Breast epithelium (tissue), 4 donors: ENCODE measurements around the gene RNF130. TPM values are rescaled to one million over a fixed set of nuclear protein-coding genes. Genes with fewer than 3 reads are reported as not detected.

Source experiments
- DNase-seq, 2 donors: peaks; one replicate each; pipeline ENCODE4 v3.0.0-alpha.2; 2019; ENCODE audit warnings: low spot score in 2 of 2
- H3K27ac ChIP-seq, 2 donors: fragments of 200-600 bp; sonication (generic) in 1 of 2; one replicate each; pipeline ENCODE4 v1.5.1; 2016 to 2019; ENCODE audit warnings: mild to moderate bottlenecking in 1 of 2
- H3K27me3 ChIP-seq, 2 donors: fragments of 200-600 bp; sonication (generic) in 1 of 2; one replicate each; pipeline versions ENCODE4 v1.5.1 to v1.6.0; 2017 to 2019; ENCODE audit warnings: control low read depth in 1 of 2, mild to moderate bottlenecking in 1 of 2
- H3K36me3 ChIP-seq: fragments of 200-600 bp; one replicate; pipeline ENCODE4 v1.5.1; 2019
- H3K4me1 ChIP-seq, 2 donors: fragments of 200-600 bp; sonication (generic); one replicate each; pipeline ENCODE4 v1.5.1; 2016 to 2019; ENCODE audit warnings: control low read depth in 1 of 2
- H3K4me3 ChIP-seq, 3 donors: fragments of 200-600 bp; sonication (generic); 1 replicate in 2 of 3; 2 replicates in 1 of 3; pipeline ENCODE4 v1.5.1; 2016 to 2019; ENCODE audit warnings: mild to moderate bottlenecking in 3 of 3, moderate library complexity in 2 of 3
- H3K9me3 ChIP-seq, 2 donors: fragments of 200-600 bp; sonication (generic) in 1 of 2; one replicate each; pipeline ENCODE4 v1.5.1; 2016 to 2019; ENCODE audit warnings: control low read depth in 1 of 2
- POLR2A ChIP-seq: fragments of 450-650 bp; IDR thresholded peaks from one replicate; pipeline ENCODE4 v1.6.1; 2016; ENCODE audit warnings: antibody characterized with exemption, mild to moderate bottlenecking, moderate library complexity
- POLR2AphosphoS5 ChIP-seq, 3 donors: sonication (generic); formaldehyde crosslinking; IDR thresholded peaks; one replicate each; pipeline ENCODE4 v1.6.1; 2017; ENCODE audit warnings: antibody characterized with exemption in 3 of 3
- intact Hi-C: fragments of 100-400 bp; cut with DNase I; formaldehyde crosslinking; loops from one replicate; pipeline ENCODE4 v1.15.1; 2023; ENCODE audit warnings: low total_unique reads
- total RNA-seq, 3 donors: library from RNA; depleted of rRNA; stranded (reverse); fragments of >200 nt; gene quantifications; one replicate each; pipeline ENCODE4 v1.1.0, GENCODE V29; 2016
- TF ChIP-seq, protein P1 (sequence below), 3 donors: fragments of 450-650 bp; IDR thresholded peaks; one replicate each; pipeline ENCODE4 v1.5.1; 2016 to 2017; ENCODE audit warnings: antibody characterized with exemption in 3 of 3, mild to moderate bottlenecking in 3 of 3, moderate library complexity in 3 of 3

Gene RNF130
- total RNA-seq, 3 donors from 2014 or later: 114 to 267 (median 143) TPM

DNA sequence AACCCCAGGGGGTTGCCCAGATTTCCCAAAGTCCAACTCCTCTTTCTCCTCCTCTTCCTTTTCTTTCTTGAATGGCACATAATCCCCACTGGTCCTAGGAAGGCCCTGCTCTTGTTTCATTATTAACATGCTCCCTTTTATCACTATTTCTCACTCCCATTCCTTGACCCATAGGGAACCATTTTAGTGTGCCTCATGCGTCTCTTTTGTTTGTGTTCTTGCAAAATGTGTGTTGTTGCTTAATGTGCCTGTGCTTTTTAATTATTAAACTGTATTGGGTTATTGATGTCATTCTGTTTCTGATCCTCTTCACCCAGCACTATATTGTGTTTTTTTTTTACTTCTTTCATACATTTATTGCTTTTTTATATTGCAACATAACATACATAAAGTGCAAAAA, 4.1 kb upstream of the RNF130 start:
- H3K36me3 ChIP-seq: no peaks in the 10 kb centered on the region
- no peaks in the 10 kb centered on the region for H3K9me3 ChIP-seq
- intact Hi-C loops: no loop called here
- no peak overlapping the region for H3K4me3 ChIP-seq
- TF ChIP-seq, protein P1, sequence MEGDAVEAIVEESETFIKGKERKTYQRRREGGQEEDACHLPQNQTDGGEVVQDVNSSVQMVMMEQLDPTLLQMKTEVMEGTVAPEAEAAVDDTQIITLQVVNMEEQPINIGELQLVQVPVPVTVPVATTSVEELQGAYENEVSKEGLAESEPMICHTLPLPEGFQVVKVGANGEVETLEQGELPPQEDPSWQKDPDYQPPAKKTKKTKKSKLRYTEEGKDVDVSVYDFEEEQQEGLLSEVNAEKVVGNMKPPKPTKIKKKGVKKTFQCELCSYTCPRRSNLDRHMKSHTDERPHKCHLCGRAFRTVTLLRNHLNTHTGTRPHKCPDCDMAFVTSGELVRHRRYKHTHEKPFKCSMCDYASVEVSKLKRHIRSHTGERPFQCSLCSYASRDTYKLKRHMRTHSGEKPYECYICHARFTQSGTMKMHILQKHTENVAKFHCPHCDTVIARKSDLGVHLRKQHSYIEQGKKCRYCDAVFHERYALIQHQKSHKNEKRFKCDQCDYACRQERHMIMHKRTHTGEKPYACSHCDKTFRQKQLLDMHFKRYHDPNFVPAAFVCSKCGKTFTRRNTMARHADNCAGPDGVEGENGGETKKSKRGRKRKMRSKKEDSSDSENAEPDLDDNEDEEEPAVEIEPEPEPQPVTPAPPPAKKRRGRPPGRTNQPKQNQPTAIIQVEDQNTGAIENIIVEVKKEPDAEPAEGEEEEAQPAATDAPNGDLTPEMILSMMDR (IDR thresholded peaks at IDR 0.05): no peak
- TF ChIP-seq POLR2AphosphoS5 (IDR thresholded peaks at IDR 0.05): no peak
- no peak for TF ChIP-seq POLR2A
- H3K27ac ChIP-seq: no peak overlapping the region
- H3K27me3 ChIP-seq: no peaks in the 10 kb centered on the region
- DNase-seq: no peak
- no peaks in the 10 kb centered on the region for H3K4me1 ChIP-seq

- Histone ChIP-seq H3K9me3 (no peaks in the 10 kb centered on the region), H3K27ac (no peak overlapping the region), H3K36me3 (no peaks in the 10 kb centered on the region), H3K4me3 (no peak overlapping the region), H3K4me1 (no peaks in the 10 kb centered on the region), H3K27me3 (no peaks in the 10 kb centered on the region)
- no peak for DNase-seq
- TF ChIP-seq POLR2AphosphoS5 (IDR thresholded peaks at IDR 0.05): no peak
- TF ChIP-seq, protein P1 (IDR thresholded peaks at IDR 0.05): no peak
- TF ChIP-seq POLR2A: no peak
- intact Hi-C loops: no loop called here
Observed at GRCh38 chr5:180074462-180074861, 2.9 kb upstream of the RNF130 start.

GRCh38 chr5:180072556-180072955, 997 bp upstream of the RNF130 start:
- Histone ChIP-seq H3K27me3 (no peaks in the 10 kb centered on the region), H3K9me3 (no peaks in the 10 kb centered on the region)
- no peak for DNase-seq

GRCh38 chr5:180072256-180072548, 643 bp upstream of the RNF130 start:
- peak in 1 of 3 donors; percentile 50 for TF ChIP-seq POLR2AphosphoS5 (IDR thresholded peaks at IDR 0.05)
- TF ChIP-seq, protein P1 (IDR thresholded peaks at IDR 0.05): no peak
- H3K27me3 ChIP-seq: no peaks in the 10 kb centered on the region
- peak overlapping the region; percentile 88 to 99 (median 91) for H3K4me3 ChIP-seq
- intact Hi-C loops: no loop called here
- H3K36me3 ChIP-seq: no peaks in the 10 kb centered on the region
- DNase-seq: no peak
- H3K4me1 ChIP-seq: no peaks in the 10 kb centered on the region
- no peaks in the 10 kb centered on the region for H3K9me3 ChIP-seq
- H3K27ac ChIP-seq: peak overlapping the region; percentile 91 to 97

More at GRCh38 chr5:180072556-180072955, 997 bp upstream of the RNF130 start:
- Histone ChIP-seq H3K27ac (peak overlapping the region; percentile 91 to 97), H3K4me1 (no peaks in the 10 kb centered on the region), H3K36me3 (no peaks in the 10 kb centered on the region), H3K4me3 (peak overlapping the region in 1 of 3 donors; percentile 99)
- intact Hi-C loops: no loop called here
- TF ChIP-seq, protein P1 (IDR thresholded peaks at IDR 0.05): no peak

DNA sequence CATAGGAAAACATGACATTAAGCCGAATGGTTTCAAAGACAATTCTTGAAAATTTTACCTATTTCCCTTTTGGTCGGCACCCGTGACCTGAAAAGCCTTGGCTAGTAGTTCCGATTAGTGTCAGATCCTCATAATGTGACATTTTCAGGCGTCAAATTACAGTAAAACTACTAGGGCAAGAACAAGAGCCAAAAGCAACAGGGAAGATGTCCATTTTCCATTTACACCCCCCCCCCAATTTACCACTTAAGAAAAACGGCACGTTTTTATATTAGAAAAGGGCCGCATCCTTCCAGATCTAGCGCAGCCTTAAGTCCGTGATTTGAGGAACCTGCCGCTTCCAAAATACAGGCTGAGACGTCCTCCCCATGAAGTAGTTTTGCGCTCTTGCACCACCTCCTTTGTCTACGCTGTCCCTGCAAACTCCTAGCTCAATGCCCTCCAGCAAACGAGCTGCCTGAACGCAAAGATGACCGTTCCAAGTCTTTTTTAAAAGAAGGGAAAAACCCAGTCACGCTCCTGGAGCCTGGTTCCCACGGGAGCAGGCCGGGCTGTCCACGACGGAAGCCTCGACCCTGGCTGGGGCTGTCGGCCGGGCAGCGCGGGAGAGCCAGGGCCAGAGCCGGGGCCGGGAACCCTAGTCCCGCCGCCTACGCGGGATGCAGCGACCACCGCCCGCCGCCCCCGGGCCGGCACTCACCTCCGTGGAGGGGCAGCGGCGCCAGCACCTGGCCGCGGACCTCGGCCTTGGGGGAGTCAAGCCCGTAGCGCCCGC, 616 bp downstream of the RNF130 start:
- intact Hi-C loops: no loop called here
- peak overlapping the region; percentile 85 to 97 for H3K27ac ChIP-seq
- no peaks in the 10 kb centered on the region for H3K9me3 ChIP-seq
- no peaks in the 10 kb centered on the region for H3K4me1 ChIP-seq
- peak overlapping the region; percentile 88 to 99 (median 91) for H3K4me3 ChIP-seq
- no peaks in the 10 kb centered on the region for H3K36me3 ChIP-seq
- peak in 1 of 2 donors; percentile 33 for DNase-seq
- no peaks in the 10 kb centered on the region for H3K27me3 ChIP-seq
- peak in 2 of 3 donors; percentile 10 to 34 for TF ChIP-seq POLR2AphosphoS5 (IDR thresholded peaks at IDR 0.05)
- TF ChIP-seq, protein P1 (IDR thresholded peaks at IDR 0.05): no peak
